HG02852 (cell line): ENCODE results near the gene SDHB.
"Not testable (repeated sequence)": the region's sequence is repeated elsewhere in the genome, so short reads cannot be mapped to it uniquely, and the experiment has no call there.

Experiments used
- ATAC-seq: cut with Tn5 transposase; IDR thresholded peaks from one replicate; pipeline ENCODE4 v1.9.1; 2021; ENCODE audit warnings: mild to moderate bottlenecking, moderate library complexity; ENCODE audit not compliant: unreplicated experiment

SDHB gene

GRCh38 chr1:17075470-17076255, 21.8 kb upstream of the SDHB start:
- no peak for ATAC-seq

- ATAC-seq: no peak
Observed at GRCh38 chr1:17071794-17072193, 18.0 kb upstream of the SDHB start.

GRCh38 chr1:17070163-17070525, 16.3 kb upstream of the SDHB start:
- ATAC-seq: no peak

- ATAC-seq: no peak
Observed at GRCh38 chr1:17069452-17070162, 15.8 kb upstream of the SDHB start.

- ATAC-seq: no peak
Observed at GRCh38 chr1:17068789-17069188, 15.0 kb upstream of the SDHB start.

- no peak for ATAC-seq
Observed at GRCh38 chr1:17067465-17068240, 13.8 kb upstream of the SDHB start.

- no peak for ATAC-seq
Observed at GRCh38 chr1:17067069-17067426, 13.2 kb upstream of the SDHB start.

GRCh38 chr1:17066361-17067068, 12.7 kb upstream of the SDHB start:
- no peak for ATAC-seq

- ATAC-seq: no peak
Observed at GRCh38 chr1:17065666-17066065, 11.8 kb upstream of the SDHB start.

- ATAC-seq: not testable (repeated sequence)
Observed at GRCh38 chr1:17062751-17063150, 8.9 kb upstream of the SDHB start.

GRCh38 chr1:17061892-17062291, 8.1 kb upstream of the SDHB start:
- ATAC-seq: no peak

- no peak for ATAC-seq
Observed at GRCh38 chr1:17061486-17061885, 7.7 kb upstream of the SDHB start.

- no peak for ATAC-seq
Observed at GRCh38 chr1:17060306-17060749, 6.5 kb upstream of the SDHB start.

- no peak for ATAC-seq
Observed at GRCh38 chr1:17059391-17060305, 5.8 kb upstream of the SDHB start.

- ATAC-seq: no peak
Observed at GRCh38 chr1:17056551-17056950, 2.7 kb upstream of the SDHB start.

GRCh38 chr1:17055801-17056200, 2.0 kb upstream of the SDHB start:
- ATAC-seq: no peak

- no peak for ATAC-seq
Observed at GRCh38 chr1:17053086-17053684, 647 bp downstream of the SDHB start.

- ATAC-seq: no peak
Observed at GRCh38 chr1:17052641-17053040, 1.2 kb downstream of the SDHB start.

GRCh38 chr1:17052038-17052437, 1.8 kb downstream of the SDHB start:
- ATAC-seq: no peak

- no peak for ATAC-seq
Observed at GRCh38 chr1:17047924-17048323, 5.9 kb downstream of the SDHB start.
